K562 (cell line): ENCODE measurements around the gene COPA. TPM values are rescaled to one million over a fixed set of nuclear protein-coding genes. Genes with fewer than 3 reads are reported as not detected.

Experiments used
- ATAC-seq: fragments of 200-7000 bp; cut with Tn5 transposase; 3 replicates; pipeline ENCODE4 v1.9.1; 2020; ENCODE audit warnings: moderate library complexity
- BruUV-seq: library from RNA; stranded (reverse); fragments of 400-500 nt; replicated peaks from 2 replicates; lab custom pipeline; 2021; lab: Mats Ljungman, UMichigan
- CTCF ChIA-PET: fragments of 300-600 bp; formaldehyde crosslinking; extraction: SDS; loops from one replicate; lab custom pipeline; 2021; ENCODE audit warnings: low intra/inter-chr PET ratio; lab: Yijun Ruan, JAX
- POLR2A ChIA-PET: fragments of 300-600, 350-650 bp; sonication (Branson Sonifier 250); formaldehyde crosslinking; extraction: SDS; loops from one replicate; lab custom pipeline; 2021; ENCODE audit warnings: antibody characterized with exemption, inconsistent platforms; lab: Yijun Ruan, JAX
- DNase-seq, 4 experiments: peaks; one replicate each; pipeline versions ENCODE4 v3.0.0 to v3.0.0-alpha.2; 2011 to 2018; ENCODE audit warnings: low spot score in 3 of 4, mixed read lengths in 3 of 4; ENCODE audit errors: extremely low read depth in 1 of 4
- FAIRE-seq: peaks from 2 replicates; lab custom pipeline; 2011; peaks lifted over from hg19 to GRCh38; lab: Jason Lieb, UNC
- H2AFZ ChIP-seq: 2 replicates; pipeline ENCODE4 v1.6.0; 2011; ENCODE audit warnings: low read depth, low read length, control low read depth, inconsistent platforms
- H3K27ac ChIP-seq: fragments of 200-600 bp; 3 replicates; pipeline ENCODE4 v1.8.0; 2011; ENCODE audit warnings: low read depth, mild to moderate bottlenecking, control low read depth, inconsistent platforms, low read length, moderate library complexity, mixed read lengths; ENCODE audit errors: extremely low read depth
- H3K27me3 ChIP-seq, 2 experiments: fragments of 300-600 bp in 1 of 2; 2 replicates in 1 of 2; 3 replicates in 1 of 2; pipeline versions ENCODE4 v1.6.0 to v1.8.0; 2011; ENCODE audit warnings: inconsistent platforms in 2 of 2, low read length in 2 of 2, mild to moderate bottlenecking in 1 of 2, mixed read lengths in 1 of 2, moderate library complexity in 1 of 2; ENCODE audit not compliant: control insufficient read depth in 2 of 2, insufficient read depth in 2 of 2
- H3K36me3 ChIP-seq: fragments of 300-600 bp; 3 replicates; pipeline ENCODE4 v1.8.0; 2011; ENCODE audit warnings: mild to moderate bottlenecking, low read length, inconsistent platforms; ENCODE audit not compliant: control insufficient read depth, insufficient read depth
- H3K4me1 ChIP-seq, 2 experiments: fragments of 200-600 bp in 1 of 2; replicated peaks in 1 of 2; 2 replicates in 1 of 2; 3 replicates in 1 of 2; pipeline versions ENCODE4 v1.5.1 to v1.8.0; 2011; ENCODE audit warnings: inconsistent platforms in 2 of 2, low read length in 2 of 2, mild to moderate bottlenecking in 1 of 2, mixed read lengths in 1 of 2, moderate library complexity in 1 of 2; ENCODE audit not compliant: control insufficient read depth in 2 of 2, insufficient read depth in 2 of 2
- H3K4me2 ChIP-seq: 2 replicates; pipeline ENCODE4 v1.6.1; 2011; ENCODE audit warnings: low read length, control low read depth, inconsistent platforms, mixed read lengths; ENCODE audit not compliant: insufficient read depth
- H3K4me3 ChIP-seq: fragments of 200-600 bp; sonication (generic), shearing (Covaris generic); 2 replicates; pipeline ENCODE4 v1.5.1; 2016; ENCODE audit warnings: control low read depth, inconsistent platforms
- H3K79me2 ChIP-seq: fragments of 200-600 bp; 3 replicates; pipeline ENCODE4 v1.8.0; 2011; ENCODE audit warnings: low read length, inconsistent platforms; ENCODE audit not compliant: control insufficient read depth, insufficient read depth
- H3K9ac ChIP-seq, 2 experiments: 2 replicates each; pipeline versions ENCODE4 v1.6.0 to v1.6.1; 2011; ENCODE audit warnings: low read depth in 2 of 2, low read length in 2 of 2, control low read depth in 1 of 2, inconsistent platforms in 1 of 2, mild to moderate bottlenecking in 1 of 2, mixed read lengths in 1 of 2; ENCODE audit not compliant: insufficient read depth in 1 of 2
- H3K9me1 ChIP-seq: one replicate; pipeline ENCODE4 v1.6.0; 2011; ENCODE audit warnings: inconsistent platforms, mild to moderate bottlenecking, low read length, moderate library complexity; ENCODE audit not compliant: control insufficient read depth, insufficient read depth
- H3K9me3 ChIP-seq: replicated peaks from 2 replicates; pipeline ENCODE4 v1.5.1; 2011; ENCODE audit warnings: low read depth, low read length, inconsistent platforms; ENCODE audit not compliant: control insufficient read depth, insufficient read depth
- H4K20me1 ChIP-seq: replicated peaks from 2 replicates; pipeline ENCODE4 v1.6.1; 2011; ENCODE audit warnings: low read length, inconsistent platforms, mixed read lengths; ENCODE audit not compliant: control insufficient read depth, insufficient read depth
- ATF3 ChIP-seq, 2 experiments: fragments of 450-650 bp in 1 of 2; sonication (generic) in 1 of 2; formaldehyde crosslinking in 1 of 2; IDR thresholded peaks in 1 of 2; conservative IDR thresholded peaks in 1 of 2; 2 replicates each; pipeline versions ENCODE4 v1.6.1 to v1.8.1; 2016 to 2023; ENCODE audit warnings: mild to moderate bottlenecking in 2 of 2, moderate library complexity in 2 of 2, inconsistent platforms in 1 of 2, missing genetic modification reagents in 1 of 2
- CEBPG ChIP-seq, 3 experiments: fragments of 200-800 bp in 1 of 3; sonication (Bioruptor generic) in 1 of 3; sonication (generic) in 1 of 3; formaldehyde crosslinking in 1 of 3; IDR thresholded peaks in 2 of 3; conservative IDR thresholded peaks in 1 of 3; 2 replicates each; pipeline versions ENCODE4 v1.6.1 to v1.8.0; 2016 to 2022; ENCODE audit warnings: missing compliant biosample characterization in 2 of 3, missing genetic modification characterization in 2 of 3, mild to moderate bottlenecking in 1 of 3, missing genetic modification reagents in 1 of 3
- TRIM24 ChIP-seq, 2 experiments: fragments of 450-650 bp; IDR thresholded peaks; 2 replicates each; pipeline ENCODE4 v1.6.1; 2016
- ZNF197 ChIP-seq: fragments of 200-800 bp; sonication (Bioruptor generic); IDR thresholded peaks from 2 replicates; pipeline ENCODE4 v1.6.1; 2016; ENCODE audit warnings: low read depth, missing genetic modification characterization, missing compliant biosample characterization
- WGBS: fragments of 100-300 bp; shearing (Covaris generic); methylation state at CpG from one replicate; pipeline ENCODE4 v1.1.6; 2016; ENCODE audit warnings: low coverage, mixed read lengths; ENCODE audit not compliant: insufficient coverage; ENCODE audit errors: missing lambda C conversion rate; 5-methylcytosine and 5-hydroxymethylcytosine counted together
- in situ Hi-C: fragments of 300-500 bp; cut with MboI; formaldehyde crosslinking; loops from 4 replicates; pipeline ENCODE4 v1.15.0; 2018; ENCODE audit warnings: inconsistent platforms, mixed read lengths
- intact Hi-C: fragments of 100-400 bp; cut with micrococcal nuclease; formaldehyde crosslinking; loops from 2 replicates; pipeline ENCODE4 v1.14.2; 2022
- polyA plus RNA-seq, 8 experiments: library from polyadenylated mRNA; depleted of rRNA in 4 of 8; stranded (reverse) in 5 of 8; unstranded in 3 of 8; fragments of >200 nt; fragmentation: Nextera tagmentation in 2 of 8; fragmentation: Illumina TruSeq in 1 of 8; extraction: Ambion mirVana in 2 of 8; extraction: Trizol in 1 of 8; gene quantifications; 2 replicates each; pipeline versions ENCODE4 v1.2.1 to v1.2.3, GENCODE V29; 2011 to 2014; ENCODE audit warnings: inconsistent platforms in 1 of 8, missing spikeins in 1 of 8
- total RNA-seq, 7 experiments: library from RNA; depleted of rRNA in 6 of 7; stranded (reverse); fragments of >200 nt in 6 of 7; fragmentation: Illumina TruSeq in 2 of 7; extraction: Trizol in 2 of 7; gene quantifications; 2 replicates each; pipeline versions ENCODE4 v1.2.1 to v1.2.3, GENCODE V29; 2011 to 2021; ENCODE audit warnings: low replicate concordance in 1 of 7

Gene COPA
- total and polyA plus RNA-seq, 9 of the 15 experiments (the other 6 are each of a cell fraction or from before 2014, with no cell fraction given): 49.8 to 222 (median 110) TPM

DNA sequence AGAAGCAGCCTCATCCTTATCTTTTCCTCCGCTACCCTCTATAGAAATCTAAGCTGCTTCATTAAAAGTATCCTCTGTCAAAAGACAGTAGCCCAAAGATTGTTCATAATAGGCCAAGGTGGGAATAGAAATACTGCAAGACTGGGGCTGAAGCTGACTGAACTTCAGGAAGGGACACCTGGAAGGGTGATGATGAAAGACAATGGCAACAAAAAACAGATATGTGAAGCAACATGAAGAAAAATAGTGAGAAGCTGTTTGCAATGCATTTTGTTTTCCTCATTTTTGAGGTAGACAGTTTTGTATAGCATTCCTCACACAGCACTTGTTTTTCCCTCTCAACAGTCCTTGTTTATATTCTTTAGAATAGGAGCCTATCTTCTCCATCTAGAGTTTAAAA is 97.6 kb downstream of the COPA start:
- no peak for FAIRE-seq
- H3K4me2 ChIP-seq: no peak overlapping the region
- DNase-seq: no peak
- H3K9me3 ChIP-seq: no peaks in the 10 kb centered on the region
- H3K79me2 ChIP-seq: peaks cover 42% of the 10 kb centered on the region
- CTCF ChIA-PET: no interaction called here
- H3K27ac ChIP-seq: no peak overlapping the region
- H3K4me1 ChIP-seq: no peaks in the 10 kb centered on the region
- H3K4me3 ChIP-seq: no peak overlapping the region
- peaks cover 5% of the 10 kb centered on the region; the same call in 1 of the 2 replicates for H4K20me1 ChIP-seq
- H3K9me1 ChIP-seq: no peaks in the 10 kb centered on the region
- no TSS peak for BruUV-seq
- peaks cover 44% of the 10 kb centered on the region for H3K36me3 ChIP-seq
- intact Hi-C loops: no loop called here
- H3K9ac ChIP-seq: no peak overlapping the region
- H3K27me3 ChIP-seq: no peaks in the 10 kb centered on the region
- TF ChIP-seq CEBPG (CRISPR knock-in tag; IDR thresholded peaks at IDR 0.05): peak; percentile 27; the same call in 1 of the 2 replicates
- TF ChIP-seq CEBPG (tag; conservative IDR thresholded peaks at IDR 0.05 in 1 of 2, IDR thresholded peaks at IDR 0.05 in 1 of 2): peak in 1 of 2 experiments; percentile 89; a peak in 2 of 4 replicates
- no peak for TF ChIP-seq ZNF197 (CRISPR knock-in tag)
- TF ChIP-seq ATF3 (IDR thresholded peaks at IDR 0.05): peak; percentile 53; the same call in 1 of the 2 replicates
- no peak for TF ChIP-seq ATF3 (CRISPR knock-in tag; conservative IDR thresholded peaks at IDR 0.05)
- peak in 1 of 2 experiments; percentile 27; a peak in 1 of 4 replicates for TF ChIP-seq TRIM24 (IDR thresholded peaks at IDR 0.05)
- in situ Hi-C loops: no loop called here
- no peak overlapping the region for H2AFZ ChIP-seq
- POLR2A ChIA-PET: interaction anchor here (0.7 to 2.9 kb wide), 3 partner anchors 10 to 36 kb away, joined by 3 to 12 read pairs (median 3); no protein-coding TSS in a partner anchor
- 93% methylated on average over 1 of the region's 1 CpG for WGBS
- peak; percentile 29; the same call in 1 of the 3 replicates for ATAC-seq
